Urinary bladder (tissue), 4 donors: ENCODE data around the gene IQCH. TPM values are rescaled to one million over a fixed set of nuclear protein-coding genes. Genes with fewer than 3 reads are reported as not detected.

ENCODE experiments used
- DNase-seq: peaks from one replicate; pipeline ENCODE4 v3.0.0-alpha.2; 2015; ENCODE audit errors: extremely low spot score
- H3K27ac ChIP-seq: one replicate; pipeline ENCODE4 v1.5.1; 2013; ENCODE audit warnings: low read depth, mild to moderate bottlenecking, moderate library complexity
- H3K36me3 ChIP-seq: one replicate; pipeline ENCODE4 v1.6.1; 2013; ENCODE audit warnings: mild to moderate bottlenecking, moderate library complexity; ENCODE audit not compliant: insufficient read depth
- H3K4me1 ChIP-seq: one replicate; pipeline ENCODE4 v1.6.1; 2013; ENCODE audit warnings: mild to moderate bottlenecking, moderate library complexity; ENCODE audit not compliant: insufficient read depth
- H3K4me3 ChIP-seq: one replicate; pipeline ENCODE4 v1.5.1; 2013; ENCODE audit warnings: low read depth, low read length
- WGBS: extraction: QIAGEN DNeasy Blood & Tissue Kit; methylation state at CpG from one replicate; pipeline ENCODE4 v1.1.7; 2013; 5-methylcytosine and 5-hydroxymethylcytosine counted together
- polyA plus RNA-seq: library from polyadenylated mRNA; stranded (reverse); fragments of 200-250 nt; gene quantifications from one replicate; pipeline ENCODE4 v1.2.3, GENCODE V29; 2013
- total RNA-seq: library from RNA; depleted of rRNA; stranded (reverse); fragments of >200 nt; gene quantifications from one replicate; pipeline ENCODE4 v1.2.3, GENCODE V29; 2014
- donor health status: healthy with polysubstance abuse.
- donor health status: healthy.

The IQCH gene
- total and polyA plus RNA-seq, 2 donors, result 0.22 to 4.8 TPM

DNA sequence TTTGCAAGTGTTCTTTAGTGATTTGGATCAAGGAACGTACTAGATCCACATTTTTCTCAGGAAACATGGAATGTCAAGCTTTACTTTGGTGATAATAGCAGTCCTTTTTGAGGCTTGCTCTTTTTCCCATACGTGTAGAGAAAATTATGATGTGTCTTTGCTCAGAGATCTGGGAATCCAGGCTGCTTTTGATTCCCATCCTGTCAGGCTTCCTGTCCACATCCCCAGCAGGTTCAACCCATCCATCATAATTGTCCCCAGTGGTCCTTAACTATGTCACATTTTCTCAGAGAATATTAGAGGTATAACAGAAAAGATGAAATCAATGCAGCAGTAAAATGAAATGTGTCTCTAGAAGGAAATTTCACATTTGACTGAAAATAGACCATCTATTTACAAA is 111.4 kb downstream of the IQCH start:
- H3K4me1 ChIP-seq, result no peaks in the 10 kb centered on the region
- no peak overlapping the region for H3K4me3 ChIP-seq
- 90% methylated on average over 2 of the region's 2 CpGs for WGBS
- DNase-seq, result no peak
- no peak overlapping the region for H3K27ac ChIP-seq
- H3K36me3 ChIP-seq, result no peaks in the 10 kb centered on the region

DNA sequence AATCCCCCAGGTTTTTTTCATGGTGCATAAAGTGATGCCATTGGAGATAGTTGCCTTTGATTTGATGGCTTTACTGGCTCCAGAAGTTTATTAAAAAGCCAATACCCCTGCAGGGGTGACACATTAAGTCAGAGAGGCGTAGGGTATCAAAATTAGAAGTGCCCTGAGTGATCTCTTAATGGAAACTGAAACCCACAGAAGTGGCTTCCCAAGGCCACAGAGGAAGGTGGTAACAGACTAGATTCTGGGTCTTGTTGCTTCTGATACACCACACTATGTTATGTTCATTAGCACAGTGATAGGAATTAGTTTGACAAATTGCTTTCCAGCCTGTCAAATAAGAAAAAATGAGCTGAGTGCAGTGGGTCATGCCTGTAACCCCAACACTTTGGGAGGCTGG is 112.3 kb downstream of the IQCH start:
- H3K4me1 ChIP-seq, result no peaks in the 10 kb centered on the region
- 97% methylated on average over 1 of the region's 1 CpG for WGBS
- no peak for DNase-seq
- no peaks in the 10 kb centered on the region for H3K36me3 ChIP-seq
- no peak overlapping the region for H3K4me3 ChIP-seq
- no peak overlapping the region for H3K27ac ChIP-seq

DNA sequence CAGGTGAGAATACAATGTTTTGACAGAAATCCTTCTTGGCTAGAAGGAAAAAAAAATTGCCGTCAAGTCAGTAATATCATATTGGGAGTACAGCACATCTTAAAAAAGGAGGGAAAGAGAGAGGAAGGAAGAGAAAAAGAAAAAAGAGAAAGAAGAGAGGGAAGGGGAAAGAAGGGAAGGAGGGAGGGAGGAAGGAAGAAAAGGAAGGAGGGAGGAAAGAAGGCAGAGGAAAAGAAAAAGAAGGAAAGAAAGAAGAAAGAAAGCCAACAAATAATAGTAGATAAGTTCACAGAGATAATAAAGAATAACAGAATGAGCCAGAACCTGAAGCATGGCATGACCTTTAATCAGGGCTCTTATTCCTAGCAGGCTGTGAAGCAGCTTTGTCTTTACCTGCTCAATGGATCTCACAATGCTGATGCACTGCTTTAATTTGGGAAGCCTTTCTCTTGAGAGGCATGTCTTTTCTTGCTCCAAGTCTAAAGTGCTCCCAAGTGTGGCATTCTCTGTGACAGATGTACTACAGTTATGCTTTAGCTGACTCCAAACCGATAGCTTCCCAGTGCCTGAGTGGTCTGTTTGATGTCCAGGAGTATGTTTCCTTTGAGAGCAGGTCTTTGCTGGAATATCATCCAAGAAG is 114.9 kb downstream of the IQCH start:
- WGBS, result 86% methylated on average over 2 of the region's 2 CpGs
- no peak overlapping the region for H3K4me3 ChIP-seq
- no peaks in the 10 kb centered on the region for H3K36me3 ChIP-seq
- no peaks in the 10 kb centered on the region for H3K4me1 ChIP-seq
- no peak overlapping the region for H3K27ac ChIP-seq
- no peak for DNase-seq

DNA sequence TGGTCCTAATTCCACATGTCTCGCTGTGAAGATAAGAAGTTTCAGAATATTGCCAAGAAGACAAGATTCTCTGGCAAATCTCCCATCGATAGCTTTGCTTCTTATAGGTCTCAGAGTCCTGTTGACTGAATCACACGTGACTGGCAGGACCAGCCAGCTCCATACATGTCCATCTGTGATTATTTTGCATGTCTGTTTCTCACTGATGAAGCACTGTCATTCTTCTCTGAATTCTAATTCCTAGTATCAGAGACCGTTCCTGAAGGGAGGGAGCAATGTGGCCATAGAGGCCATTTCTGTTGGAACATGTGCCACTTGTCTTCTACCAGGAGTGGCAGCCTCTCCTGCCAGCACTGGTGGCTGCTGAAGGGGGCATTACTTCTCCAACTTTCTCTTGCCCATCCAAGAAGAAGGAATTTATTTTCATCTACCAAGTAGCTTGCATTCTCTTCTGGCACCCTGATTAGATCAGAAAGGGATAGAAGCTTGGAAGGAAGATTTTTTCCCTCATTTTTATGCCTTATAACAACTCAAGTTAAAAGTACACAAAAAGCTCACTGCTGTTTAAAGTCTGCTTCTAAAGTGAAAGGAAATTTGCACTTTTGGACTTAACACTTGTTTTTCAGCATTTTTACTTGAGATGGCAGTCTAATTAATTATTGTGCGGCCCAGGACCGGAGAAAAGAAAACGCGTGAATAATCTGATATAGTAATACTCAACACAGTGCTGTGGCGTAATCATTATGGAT is 115.8 kb downstream of the IQCH start:
- Histone ChIP-seq H3K4me3 (no peak overlapping the region), H3K36me3 (no peaks in the 10 kb centered on the region), H3K4me1 (no peaks in the 10 kb centered on the region), H3K27ac (no peak overlapping the region)
- 77% methylated on average over 9 of the region's 9 CpGs for WGBS
- DNase-seq, result no peak

DNA sequence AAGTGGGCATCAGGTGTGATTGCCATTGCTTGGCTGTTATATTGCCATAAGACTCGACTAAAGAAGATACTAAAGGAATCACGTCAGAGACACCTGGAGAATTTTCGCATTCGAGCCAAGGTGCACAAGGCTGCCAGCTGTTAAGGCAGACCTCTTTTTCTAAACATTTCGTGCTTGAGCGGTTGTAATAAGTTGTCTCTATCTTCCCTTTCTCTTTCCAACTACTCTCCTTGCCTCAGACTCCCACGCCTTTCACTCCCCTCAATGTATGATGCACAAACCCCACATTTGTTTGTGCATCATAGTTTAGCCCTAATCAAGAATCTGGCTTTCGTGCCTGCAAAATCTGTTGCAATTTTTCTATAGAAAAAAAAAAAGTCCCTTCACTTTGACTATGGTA is 118.0 kb downstream of the IQCH start:
- 73% methylated on average over 8 of the region's 8 CpGs for WGBS
- Histone ChIP-seq H3K4me3 (no peak overlapping the region), H3K27ac (no peak overlapping the region), H3K4me1 (no peaks in the 10 kb centered on the region), H3K36me3 (no peaks in the 10 kb centered on the region)
- no peak for DNase-seq

DNA sequence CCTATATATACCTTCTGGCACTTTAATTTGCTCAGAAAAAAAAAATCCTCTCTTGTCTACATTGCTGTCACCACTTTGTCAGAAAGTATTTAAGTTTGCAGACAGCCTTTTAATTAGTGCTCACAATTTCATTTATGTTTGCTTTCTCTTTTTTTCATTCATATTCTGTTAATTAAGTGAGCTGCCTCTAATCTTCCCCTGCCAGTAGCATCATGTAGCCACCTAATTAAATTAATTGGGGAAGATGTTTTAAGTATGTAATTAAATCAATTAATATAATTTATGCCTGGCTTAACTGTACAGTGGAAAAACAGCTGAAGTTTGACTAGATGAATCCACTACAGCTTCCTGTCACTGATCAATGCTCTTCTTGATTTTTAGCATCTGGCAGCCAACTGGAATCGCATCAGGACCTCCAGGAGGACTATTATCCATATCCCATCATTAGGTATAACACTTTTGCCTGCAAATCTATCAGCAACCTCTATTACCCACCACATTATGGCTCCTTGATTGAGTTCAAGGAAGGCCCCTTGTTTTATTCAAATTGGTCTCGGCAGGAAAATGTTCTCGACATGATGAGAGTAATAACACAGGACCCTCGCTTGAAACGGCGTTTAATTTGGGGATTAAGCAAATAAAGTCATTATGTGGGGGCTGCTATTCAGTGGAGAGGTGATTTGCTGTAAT is 118.5 kb downstream of the IQCH start:
- no peak for DNase-seq
- no peak overlapping the region for H3K27ac ChIP-seq
- no peaks in the 10 kb centered on the region for H3K4me1 ChIP-seq
- WGBS, result 66% methylated on average over 6 of the region's 6 CpGs
- H3K36me3 ChIP-seq, result no peaks in the 10 kb centered on the region
- H3K4me3 ChIP-seq, result no peak overlapping the region

DNA sequence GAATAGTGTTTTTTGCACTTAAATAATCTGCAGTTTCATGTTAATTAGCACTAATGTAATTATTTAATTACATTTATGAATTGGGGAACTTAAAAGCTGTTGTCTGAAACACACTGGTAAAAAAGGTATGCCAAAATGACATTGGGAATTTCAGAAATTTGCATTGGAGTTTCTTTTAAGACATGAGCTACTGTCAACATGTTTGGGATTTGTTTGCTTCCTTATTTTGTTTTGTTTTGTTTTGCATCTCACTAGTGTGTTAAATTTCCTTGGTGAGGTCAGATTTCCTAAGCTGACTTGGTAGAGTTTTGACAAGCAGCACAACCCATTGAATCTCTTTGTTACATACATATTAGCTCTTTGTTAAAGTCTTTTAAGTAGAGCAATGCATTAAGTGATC is 119.4 kb downstream of the IQCH start:
- DNase-seq, result no peak
- no peak overlapping the region for H3K4me3 ChIP-seq
- H3K27ac ChIP-seq, result no peak overlapping the region
- H3K4me1 ChIP-seq, result no peaks in the 10 kb centered on the region
- no peaks in the 10 kb centered on the region for H3K36me3 ChIP-seq

DNA sequence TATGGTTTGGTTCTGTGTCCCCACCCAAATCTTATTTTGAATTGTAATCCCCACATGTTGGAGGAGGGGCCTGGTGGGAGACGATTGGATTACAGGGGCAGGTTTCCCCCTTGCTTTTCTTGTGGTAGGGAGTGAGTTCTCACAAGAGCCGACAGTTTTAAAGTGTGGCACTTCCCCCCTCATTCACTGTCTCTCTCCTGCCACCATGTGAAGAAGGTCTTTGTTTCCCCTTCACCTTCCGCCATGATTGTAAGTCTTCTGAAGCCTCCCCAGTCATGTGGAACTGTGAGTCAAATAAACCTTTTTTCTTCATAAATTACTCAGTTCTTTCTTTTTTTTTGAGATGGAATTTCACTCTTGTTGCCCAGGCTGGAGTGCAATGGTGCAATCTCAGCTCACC is 124.9 kb downstream of the IQCH start:
- Histone ChIP-seq H3K4me3 (no peak overlapping the region), H3K4me1 (no peaks in the 10 kb centered on the region), H3K27ac (no peak overlapping the region), H3K36me3 (no peaks in the 10 kb centered on the region)
- DNase-seq, result no peak
- WGBS, result 81% methylated on average over 3 of the region's 3 CpGs

DNA sequence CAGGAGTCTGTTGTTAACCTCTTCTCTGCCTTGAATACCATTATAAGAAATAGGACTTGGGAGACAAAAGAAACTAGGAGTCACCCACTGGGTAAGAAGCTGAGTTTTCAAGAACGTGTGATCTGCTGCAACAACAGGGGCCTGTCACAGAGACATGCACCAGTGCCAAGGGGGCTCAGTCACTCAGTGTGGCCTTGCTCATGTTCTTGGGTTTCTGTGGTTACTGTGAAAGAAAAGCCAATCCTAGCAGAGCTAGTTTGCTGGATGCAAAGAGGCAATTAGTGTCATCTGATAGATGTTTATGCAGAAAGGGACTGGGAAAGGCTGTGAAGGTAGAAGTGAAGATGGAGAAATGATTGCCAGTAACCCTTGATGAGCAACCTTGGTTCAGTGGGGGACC is 126.3 kb downstream of the IQCH start:
- WGBS, result 67% methylated on average over 1 of the region's 1 CpG
- DNase-seq, result no peak
- Histone ChIP-seq H3K4me1 (no peaks in the 10 kb centered on the region), H3K27ac (no peak overlapping the region), H3K36me3 (no peaks in the 10 kb centered on the region), H3K4me3 (no peak overlapping the region)

DNA sequence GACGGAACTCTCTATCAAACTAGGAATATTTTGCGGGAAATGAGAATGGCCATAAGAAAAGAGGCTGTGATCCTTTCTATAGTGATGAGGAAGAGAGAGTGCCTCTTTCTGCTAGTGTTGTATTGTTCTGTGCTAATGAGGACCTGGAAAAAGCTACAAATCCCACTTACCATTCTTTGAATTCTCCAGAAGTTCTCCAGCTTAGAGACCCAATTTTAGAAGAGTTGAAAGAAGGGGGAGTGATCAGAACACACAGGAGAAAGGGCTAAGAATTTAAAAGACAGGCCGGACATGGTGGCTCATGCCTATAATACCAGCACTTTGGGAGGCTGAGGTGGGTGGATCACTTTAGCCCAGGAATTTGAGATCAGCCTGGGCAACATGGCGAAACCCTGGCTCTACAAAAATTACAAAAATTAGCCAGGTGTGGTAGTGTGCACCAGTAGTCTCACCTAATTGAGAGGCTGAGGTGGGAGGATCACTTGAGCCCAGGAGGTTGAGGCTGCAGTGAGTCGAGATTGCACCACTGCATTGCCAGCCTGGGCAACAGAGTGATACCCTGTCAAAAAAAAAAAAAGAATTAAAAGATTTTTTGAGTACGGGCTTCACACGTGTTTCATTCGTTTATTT is 126.9 kb downstream of the IQCH start:
- DNase-seq, result no peak
- 92% methylated on average over 8 of the region's 8 CpGs for WGBS
- no peak overlapping the region for H3K27ac ChIP-seq
- no peaks in the 10 kb centered on the region for H3K4me1 ChIP-seq
- H3K4me3 ChIP-seq, result no peak overlapping the region
- H3K36me3 ChIP-seq, result no peaks in the 10 kb centered on the region

DNA sequence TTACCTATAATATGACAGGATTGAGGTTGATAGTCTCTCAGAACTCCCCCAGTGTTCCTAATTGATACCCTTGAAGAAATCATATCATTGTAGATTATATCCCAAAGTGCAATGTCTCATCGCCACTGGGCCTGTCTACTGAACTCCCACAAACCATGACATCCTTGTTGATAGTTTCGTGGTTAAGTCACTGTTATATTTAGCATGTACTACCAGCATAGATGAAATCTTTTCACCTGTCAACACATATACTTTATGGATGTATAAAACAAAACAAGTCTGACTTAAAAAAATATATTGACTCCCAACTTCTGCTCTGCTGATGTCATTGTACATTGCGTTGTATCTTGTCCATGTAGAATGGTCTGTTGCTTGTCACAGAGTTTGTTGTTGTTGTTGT is 128.1 kb downstream of the IQCH start:
- Histone ChIP-seq H3K36me3 (no peaks in the 10 kb centered on the region), H3K27ac (no peak overlapping the region), H3K4me3 (no peak overlapping the region), H3K4me1 (no peaks in the 10 kb centered on the region)
- DNase-seq, result no peak
- 89% methylated on average over 3 of the region's 3 CpGs for WGBS

DNA sequence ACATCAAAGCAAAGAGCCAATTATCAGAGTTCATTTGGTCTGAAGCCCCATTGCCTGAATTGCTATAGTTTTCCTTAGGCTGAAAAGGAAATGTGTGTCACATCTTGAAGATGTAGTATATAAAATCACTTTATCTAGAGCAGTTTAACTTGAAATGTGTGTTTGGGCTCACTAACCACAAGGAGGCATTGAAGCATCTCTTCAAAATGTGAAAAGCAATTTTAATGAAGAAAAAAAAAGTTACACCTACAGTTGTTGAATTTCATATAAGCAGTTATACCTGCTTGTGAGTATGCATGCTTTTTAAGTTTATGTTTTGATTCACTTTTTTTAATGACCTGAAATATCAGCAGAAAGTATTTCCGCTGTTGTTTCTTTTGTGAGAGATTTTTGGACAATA is 129.3 kb downstream of the IQCH start:
- H3K27ac ChIP-seq, result no peak overlapping the region
- H3K4me1 ChIP-seq, result no peaks in the 10 kb centered on the region
- H3K4me3 ChIP-seq, result no peak overlapping the region
- no peak for DNase-seq
- no peaks in the 10 kb centered on the region for H3K36me3 ChIP-seq
- 90% methylated on average over 1 of the region's 1 CpG for WGBS

DNA sequence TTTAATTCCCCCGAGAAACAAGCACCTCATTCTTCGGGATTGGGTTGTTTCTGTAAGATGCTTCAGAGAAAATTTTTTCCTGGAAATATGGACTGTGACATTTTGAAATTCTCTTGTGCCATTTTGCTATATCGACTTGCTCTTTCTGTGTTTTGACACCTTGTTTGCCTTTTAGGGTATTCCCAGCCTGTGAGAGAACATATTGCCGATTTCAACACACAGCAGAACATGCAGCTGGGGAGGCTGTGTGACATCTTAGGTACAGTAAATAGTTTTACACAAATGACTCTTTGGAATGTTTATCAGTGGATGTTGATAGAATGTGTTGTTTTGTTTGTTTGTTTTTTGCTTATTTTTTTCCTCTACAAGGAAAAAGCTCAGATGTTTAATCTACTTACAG is 130.2 kb downstream of the IQCH start:
- no peak overlapping the region for H3K27ac ChIP-seq
- 77% methylated on average over 4 of the region's 4 CpGs for WGBS
- no peaks in the 10 kb centered on the region for H3K4me1 ChIP-seq
- no peak overlapping the region for H3K4me3 ChIP-seq
- DNase-seq, result no peak
- no peaks in the 10 kb centered on the region for H3K36me3 ChIP-seq

DNA sequence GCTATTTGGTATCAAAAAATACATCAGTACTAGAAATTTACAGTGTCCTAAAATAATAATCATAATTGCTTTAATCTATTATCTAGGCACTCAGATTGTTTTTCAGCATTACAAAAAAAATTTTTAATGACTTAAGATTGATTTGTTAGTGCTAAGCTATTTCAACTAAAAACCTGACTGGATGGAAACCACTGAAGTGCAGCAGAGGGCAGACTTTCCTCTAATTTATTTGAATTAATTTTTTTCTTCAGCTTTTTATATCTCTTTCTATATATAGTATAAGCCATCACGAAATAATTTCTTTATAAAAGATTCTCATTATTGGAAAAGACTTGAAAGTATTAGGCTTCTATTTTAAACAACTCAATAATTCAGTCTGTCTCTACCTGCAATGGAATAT is 131.4 kb downstream of the IQCH start:
- Histone ChIP-seq H3K4me3 (no peak overlapping the region), H3K36me3 (no peaks in the 10 kb centered on the region), H3K4me1 (no peaks in the 10 kb centered on the region), H3K27ac (no peak overlapping the region)
- 28% methylated on average over 1 of the region's 1 CpG for WGBS
- no peak for DNase-seq
